GM11168 (cell line): ENCODE results near the gene NOM1.
"Not testable (repeated sequence)": the region's sequence is repeated elsewhere in the genome, so short reads cannot be mapped to it uniquely, and the experiment has no call there.

Experiments
- in situ Hi-C: fragments of 300-500 bp; cut with MboI; formaldehyde crosslinking; loops from one replicate; pipeline ENCODE4 v1.12.0; 2022; ENCODE audit warnings: low sequenced_read_pairs; ENCODE audit not compliant: unreplicated experiment

The NOM1 gene

DNA sequence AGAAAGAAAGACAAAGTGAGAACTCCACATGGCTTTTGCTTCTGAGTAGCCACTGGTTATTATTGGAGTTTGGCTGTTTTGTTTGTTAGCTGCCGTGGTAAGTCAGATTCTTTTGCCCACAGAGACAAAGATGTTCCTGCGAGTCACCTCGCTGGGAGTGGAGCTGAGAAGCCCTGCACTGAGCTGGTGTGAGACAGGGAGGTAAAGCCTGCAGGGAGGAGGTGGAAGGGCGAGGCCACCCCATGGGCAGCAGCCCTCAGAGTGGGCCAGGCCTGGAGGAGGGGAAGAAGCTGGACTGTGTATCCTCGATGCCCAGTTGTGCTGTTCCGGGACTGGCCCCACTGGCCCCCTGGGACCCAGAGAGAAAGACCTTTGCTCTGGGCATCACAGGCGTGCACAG lies 14.3 kb upstream of the NOM1 start:
- in situ Hi-C loops, result no loop called here

DNA sequence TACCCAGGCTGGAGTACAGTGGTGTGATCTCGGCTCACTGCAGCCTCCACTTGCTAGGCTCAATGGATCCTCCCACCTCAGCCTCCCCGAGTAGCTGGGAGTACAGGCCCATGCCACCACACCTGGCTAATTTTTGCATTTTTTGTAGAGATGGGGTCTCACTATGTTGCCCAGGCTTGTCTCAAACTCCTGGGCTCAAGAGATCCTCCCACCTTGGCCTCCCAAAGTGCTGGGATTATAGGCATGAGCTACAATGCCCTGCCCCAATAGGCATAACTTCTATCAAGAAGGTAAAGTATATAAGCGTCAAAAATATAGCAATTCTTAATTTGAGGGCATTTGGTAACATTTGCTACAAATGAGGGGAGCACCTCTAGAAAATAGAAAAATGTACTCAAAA lies 12.7 kb upstream of the NOM1 start:
- in situ Hi-C loops, result not testable (repeated sequence)

DNA sequence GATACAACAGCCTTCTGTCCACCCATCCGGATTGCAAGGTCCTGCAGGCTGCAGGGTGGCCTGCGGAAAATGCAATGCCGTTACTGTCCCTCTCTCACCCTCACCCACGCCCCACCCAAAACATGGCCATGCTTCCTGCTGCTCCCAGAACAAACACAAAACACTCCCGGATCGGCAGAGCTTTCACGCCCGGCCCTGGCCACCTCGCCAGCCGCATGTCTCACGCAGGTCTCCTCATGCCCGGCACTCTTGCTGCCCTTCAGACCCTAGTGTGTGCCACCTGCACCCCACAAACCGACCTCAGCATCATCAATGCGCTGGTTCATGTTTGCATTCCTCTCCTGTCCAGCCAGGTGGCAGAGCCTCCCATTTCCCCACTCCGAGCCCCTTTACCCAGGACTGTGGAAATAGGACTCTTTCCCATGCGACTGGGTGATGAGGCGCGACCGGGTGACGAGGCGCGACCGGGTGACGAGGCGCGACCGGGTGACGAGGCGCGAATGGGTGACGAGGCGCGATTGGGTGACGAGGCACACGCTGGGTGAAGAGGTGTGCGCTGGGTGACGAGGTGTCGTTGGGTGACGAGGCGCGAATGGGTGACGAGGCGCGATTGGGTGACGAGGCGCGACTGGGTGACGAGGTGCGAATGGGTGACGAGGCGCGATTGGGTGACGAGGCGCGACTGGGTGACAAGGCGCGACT lies 8.9 kb upstream of the NOM1 start:
- in situ Hi-C loops, result no loop called here

DNA sequence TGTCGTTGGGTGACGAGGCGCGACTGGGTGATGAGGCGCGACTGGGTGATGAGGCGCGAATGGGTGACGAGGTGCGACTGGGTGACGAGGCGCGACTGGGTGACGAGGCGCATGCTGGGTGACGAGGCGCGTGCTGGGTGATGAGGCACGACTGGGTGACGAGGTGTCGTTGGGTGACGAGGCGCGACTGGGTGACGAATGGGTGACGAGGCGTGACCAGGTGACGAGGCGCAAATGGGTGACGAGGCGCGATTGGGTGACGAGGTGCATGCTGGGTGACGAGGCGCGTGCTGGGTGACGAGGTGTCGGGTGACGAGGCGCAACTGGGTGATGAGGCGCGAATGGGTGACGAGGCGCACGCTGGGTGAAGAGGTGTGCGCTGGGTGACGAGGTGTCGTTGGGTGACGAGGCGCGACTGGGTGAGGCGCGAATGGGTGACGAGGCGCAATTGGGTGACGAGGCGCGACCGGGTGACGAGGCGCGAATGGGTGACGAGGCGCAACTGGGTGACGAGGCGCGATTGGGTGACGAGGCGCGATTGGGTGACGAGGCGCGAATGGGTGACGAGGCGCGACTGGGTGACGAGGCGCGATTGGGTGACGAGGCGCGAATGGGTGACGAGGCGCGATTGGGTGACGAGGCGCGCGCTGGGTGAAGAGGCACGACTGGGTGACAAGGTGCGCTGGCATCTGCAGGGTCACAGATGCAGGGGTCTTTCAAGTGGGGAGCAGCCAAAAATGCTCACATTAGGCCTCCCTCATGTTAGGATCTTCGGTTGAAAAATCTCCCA lies 7.9 kb upstream of the NOM1 start:
- in situ Hi-C loops, result no loop called here

DNA sequence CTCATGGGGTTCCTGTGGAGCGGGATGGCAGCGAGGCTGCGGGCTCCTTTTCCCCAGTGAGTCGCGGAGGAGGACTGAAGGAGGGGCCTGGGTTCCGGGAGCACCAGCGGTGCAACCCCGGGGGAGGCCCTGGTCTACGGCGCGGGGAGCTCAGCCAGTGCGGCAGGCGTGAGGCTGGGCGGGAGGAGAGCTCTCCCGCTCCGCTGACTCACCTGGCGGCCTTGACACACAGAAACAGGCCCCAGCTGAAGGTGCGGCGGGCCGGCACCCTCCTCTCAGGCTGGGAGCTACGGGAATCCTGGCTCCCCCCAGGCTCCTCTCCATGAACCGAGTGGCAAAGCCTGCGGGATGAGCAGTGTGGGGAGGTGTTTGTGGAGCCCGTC lies 6.8 kb upstream of the NOM1 start:
- in situ Hi-C loops, result no loop called here

DNA sequence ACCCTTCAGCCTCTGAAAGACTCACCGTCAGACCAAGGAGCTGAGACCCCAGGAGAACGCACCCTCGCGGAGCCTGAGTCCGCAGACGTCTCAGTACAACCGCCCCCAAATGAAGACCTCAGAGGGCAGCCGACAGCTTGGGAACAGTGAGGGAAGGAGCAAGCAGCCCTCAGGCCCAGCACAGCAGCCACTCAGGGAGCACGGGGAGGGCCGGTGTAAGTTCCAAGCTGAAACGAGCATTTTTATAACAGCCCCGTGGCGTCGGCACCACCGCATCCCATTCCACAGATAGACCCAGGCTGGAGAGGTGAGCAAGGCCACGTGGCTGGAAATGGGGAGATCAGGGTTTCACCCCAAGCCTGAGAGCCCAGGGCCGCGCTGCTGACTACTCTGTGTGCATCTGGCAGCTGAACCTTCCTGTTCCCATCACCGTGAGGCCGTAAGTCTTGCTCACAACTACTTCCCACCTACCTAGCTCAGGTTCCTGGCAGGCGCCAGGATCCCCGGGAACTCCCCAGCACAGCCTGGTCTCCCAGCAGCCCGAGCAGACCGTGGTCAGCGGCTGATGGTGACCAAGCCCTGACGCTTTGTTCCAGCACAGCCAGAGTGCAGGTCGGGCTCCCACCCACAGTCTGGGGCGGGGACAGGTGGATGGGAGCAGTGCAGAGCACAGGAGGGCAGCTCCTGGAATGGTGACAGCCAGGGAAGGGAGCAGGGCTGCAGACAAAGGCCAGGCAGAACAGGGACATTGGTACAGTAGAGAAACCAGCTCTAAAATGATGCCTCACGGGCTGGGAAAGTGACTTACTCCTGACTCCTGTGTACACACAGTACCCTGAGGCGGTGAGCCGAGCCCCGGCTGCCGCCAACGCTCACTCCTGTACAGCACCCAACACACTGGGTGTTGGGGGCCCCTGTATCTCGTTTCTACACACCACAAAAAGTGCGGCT lies 6.1 kb upstream of the NOM1 start:
- in situ Hi-C loops, result no loop called here

DNA sequence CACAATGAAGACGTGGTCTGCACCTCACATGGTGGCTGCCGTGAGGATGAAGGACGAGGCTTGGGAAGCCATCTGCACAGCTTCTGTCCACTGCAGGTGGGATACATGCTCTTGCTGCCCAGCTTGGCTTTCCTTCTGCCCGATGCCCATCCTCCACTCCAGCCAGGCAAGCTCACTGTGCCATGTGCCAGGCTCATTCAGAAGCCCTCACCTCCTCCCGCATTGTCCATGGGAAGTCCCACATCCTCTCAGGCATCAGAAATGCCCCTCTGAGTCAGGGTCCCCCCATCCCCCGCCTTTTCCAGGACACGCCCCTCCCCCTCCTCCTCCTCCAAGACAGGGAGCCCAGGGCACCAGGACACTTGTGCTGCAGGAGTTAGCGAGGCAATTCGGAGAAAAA lies 4.6 kb upstream of the NOM1 start:
- in situ Hi-C loops, result no loop called here

DNA sequence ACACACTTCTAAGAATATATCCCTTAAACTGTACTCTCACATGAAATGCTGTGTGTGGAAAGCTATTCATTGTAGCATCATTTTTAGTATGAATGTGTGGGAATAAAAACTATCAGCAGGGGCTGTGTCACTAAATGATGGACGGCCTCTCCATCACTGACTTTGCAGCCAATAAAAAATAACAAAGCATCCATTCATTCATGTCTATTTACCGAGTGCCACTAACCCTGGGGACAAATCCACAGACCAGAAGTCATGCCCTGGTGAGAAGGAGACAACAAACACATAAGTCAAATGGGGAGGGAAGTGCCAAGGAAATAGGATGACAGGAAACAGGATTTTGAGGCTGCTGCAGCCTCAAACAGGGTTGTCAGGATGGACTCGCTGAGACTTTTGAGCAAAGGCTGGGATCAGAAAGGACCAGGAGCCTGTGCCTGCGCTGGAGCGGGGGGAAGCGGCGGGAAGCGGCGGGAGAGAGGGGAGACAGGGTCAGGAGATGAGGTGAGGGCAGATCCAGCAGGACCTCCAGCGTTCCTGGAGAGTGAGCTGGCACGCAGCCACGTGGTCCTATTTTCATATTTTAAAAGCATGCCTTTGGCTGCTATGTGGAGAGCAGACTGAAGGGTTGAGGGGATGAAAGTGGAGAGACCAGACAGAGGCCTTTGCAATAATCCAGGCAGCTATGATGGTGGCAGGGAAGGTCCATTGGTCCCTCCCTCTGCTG lies 2.2 kb upstream of the NOM1 start:
- in situ Hi-C loops, result no loop called here

- in situ Hi-C loops, result no loop called here
These were observed 1.2 kb upstream of the NOM1 start for GRCh38 chr7:156948361-156948760.

- in situ Hi-C loops, result loop anchor here (10.0 kb wide), 1 partner anchor 304 kb away; no protein-coding TSS in a partner anchor
These were observed 908 bp downstream of the NOM1 start for GRCh38 chr7:156950381-156950858.

DNA sequence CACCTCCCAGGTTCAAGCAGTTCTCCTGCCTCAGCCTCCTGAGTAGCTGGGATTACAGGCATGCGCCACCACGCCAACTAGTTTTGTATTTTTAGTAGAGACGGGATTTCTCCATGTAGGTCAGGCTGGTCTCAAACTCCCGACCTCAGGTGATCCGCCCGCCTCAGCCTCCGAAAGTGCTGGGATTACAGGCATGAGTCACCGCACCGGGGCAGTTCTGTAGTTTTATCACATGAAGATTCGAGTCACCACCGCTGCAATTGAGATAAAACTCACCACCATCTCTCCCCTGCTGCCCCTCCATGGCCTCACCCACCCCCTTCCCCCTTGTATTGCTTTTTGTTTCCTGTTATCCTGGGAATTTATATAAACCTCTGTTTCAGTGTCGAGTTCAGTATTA lies 3.7 kb downstream of the NOM1 start:
- in situ Hi-C loops, result loop anchor here (10.0 kb wide), 1 partner anchor 302 kb away; no protein-coding TSS in a partner anchor

GRCh38 chr7:156954941-156955340 lies 5.4 kb downstream of the NOM1 start:
- in situ Hi-C loops, result loop anchor here (10.0 kb wide), 1 partner anchor 300 kb away; no protein-coding TSS in a partner anchor

GRCh38 chr7:156956727-156957126 lies 7.2 kb downstream of the NOM1 start:
- in situ Hi-C loops, result loop anchor here (10.0 kb wide), 1 partner anchor 298 kb away; no protein-coding TSS in a partner anchor

- in situ Hi-C loops, result no loop called here
These were observed 12.6 kb downstream of the NOM1 start for GRCh38 chr7:156962145-156962544.

DNA sequence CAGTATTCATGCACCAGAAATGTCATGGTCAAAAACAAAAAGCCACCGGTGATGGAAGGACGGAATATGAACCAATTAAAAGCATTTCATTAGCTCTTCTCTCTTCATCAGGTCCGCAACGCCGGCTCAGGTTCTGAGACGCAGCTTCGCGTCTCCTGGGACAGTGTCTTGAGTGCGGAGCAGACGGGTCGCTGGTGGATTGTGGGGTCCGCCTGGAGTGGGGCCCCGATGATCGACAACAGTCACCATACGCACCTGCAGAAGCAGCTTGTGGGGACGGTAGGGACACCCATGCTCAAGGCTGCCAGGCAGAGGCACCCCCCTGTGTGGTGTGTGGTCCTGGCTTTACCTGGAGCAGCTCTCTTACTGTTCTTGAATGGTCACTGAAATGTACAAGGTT lies 13.4 kb downstream of the NOM1 start:
- in situ Hi-C loops, result no loop called here

GRCh38 chr7:156963472-156963871 lies 14.0 kb downstream of the NOM1 start:
- in situ Hi-C loops, result no loop called here

- in situ Hi-C loops, result no loop called here
These were observed 15.5 kb downstream of the NOM1 start for GRCh38 chr7:156964971-156965370.

DNA sequence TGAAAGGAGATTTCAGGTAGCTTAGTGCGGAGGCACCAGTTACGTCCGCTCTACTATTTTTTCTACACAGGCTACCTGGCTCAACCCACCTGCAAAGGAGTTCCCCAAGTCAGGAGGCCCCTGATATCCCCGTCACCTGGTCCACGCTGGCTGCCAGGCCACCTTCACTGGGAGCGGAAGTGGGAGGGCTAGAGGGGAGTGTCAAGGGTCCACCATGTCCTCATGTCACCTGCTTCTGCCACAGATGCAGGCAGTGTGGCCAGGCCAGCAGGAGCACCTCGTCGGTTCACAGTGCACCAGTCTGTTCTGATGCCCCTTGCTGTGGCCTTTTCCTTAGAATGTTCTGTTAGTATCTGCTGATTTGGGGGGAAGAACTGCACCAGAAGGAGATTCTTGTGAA lies 16.9 kb downstream of the NOM1 start:
- in situ Hi-C loops, result no loop called here

- in situ Hi-C loops, result no loop called here
These were observed 18.7 kb downstream of the NOM1 start for GRCh38 chr7:156968183-156968582.

DNA sequence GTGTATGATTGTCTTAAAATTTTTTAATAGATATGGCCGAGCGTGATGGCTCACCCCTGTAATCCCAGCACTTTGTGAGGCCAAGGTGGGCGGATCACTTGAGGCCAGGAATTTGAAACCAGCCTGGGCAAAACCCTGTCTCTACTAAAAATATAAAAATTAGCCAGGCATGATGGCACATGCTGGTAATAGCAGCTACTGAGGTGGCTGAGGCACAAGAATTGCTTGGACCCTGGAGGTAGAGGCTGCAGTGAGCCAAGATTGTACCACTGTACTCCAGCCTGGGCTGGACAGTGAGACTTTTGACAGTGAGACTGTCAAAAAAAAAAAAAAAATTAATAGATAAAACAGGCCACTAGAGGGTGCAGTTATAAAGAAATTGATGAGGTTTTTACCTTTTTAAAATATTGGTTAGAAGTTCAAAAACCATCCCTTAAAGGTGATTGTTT lies 20.5 kb downstream of the NOM1 start:
- in situ Hi-C loops, result no loop called here
